Right cardiac atrium (tissue), 5 donors: Measurements from ENCODE around the gene ADGRD1. TPM values are rescaled to one million over a fixed set of nuclear protein-coding genes. Genes with fewer than 3 reads are reported as not detected.

Experiments used
- ATAC-seq, 2 donors: fragments of 200-7000 bp; cut with Tn5 transposase; one replicate each; pipeline versions ENCODE4 v1.8.0 to v1.9.1; 2020; ENCODE audit warnings: moderate library complexity in 2 of 2, mild to moderate bottlenecking in 1 of 2
- DNase-seq, 3 donors: peaks; one replicate each; pipeline ENCODE4 v3.0.0-alpha.2; 2020
- H3K27ac ChIP-seq: one replicate; pipeline ENCODE4 v1.5.1; 2013; ENCODE audit warnings: mild to moderate bottlenecking, low read length, control low read depth, moderate library complexity
- H3K27me3 ChIP-seq: one replicate; pipeline ENCODE4 v1.6.1; 2013; ENCODE audit not compliant: control insufficient read depth, insufficient read depth
- H3K4me1 ChIP-seq: one replicate; pipeline ENCODE4 v1.6.1; 2013; ENCODE audit warnings: low read length; ENCODE audit not compliant: control insufficient read depth, insufficient read depth
- H3K4me3 ChIP-seq: one replicate; pipeline ENCODE4 v1.5.1; 2013; ENCODE audit warnings: low read length, control low read depth
- H3K9me3 ChIP-seq: one replicate; pipeline ENCODE4 v1.6.1; 2013; ENCODE audit warnings: low read length; ENCODE audit not compliant: control insufficient read depth
- WGBS: extraction: QIAGEN DNeasy Blood & Tissue Kit; methylation state at CpG from one replicate; pipeline ENCODE4 v1.1.7; 2013; 5-methylcytosine and 5-hydroxymethylcytosine counted together
- intact Hi-C, 4 donors: fragments of 100-400 bp; cut with DNase I; formaldehyde crosslinking; loops; one replicate each; pipeline versions ENCODE4 v1.11.0 to v1.14.0; 2022 to 2023
- polyA plus RNA-seq: library from polyadenylated mRNA; stranded (reverse); fragments of 200-250 nt; gene quantifications from one replicate; pipeline ENCODE4 v1.2.3, GENCODE V29; 2013
- total RNA-seq, 4 donors: library from RNA; stranded (reverse); fragmentation: NEBNext Ultra II Directional; extraction: Animal tissue kit (Norgen Biotek cat#: 25700); gene quantifications; one replicate each; pipeline ENCODE4 v1.2.1, GENCODE V29; 2021
- donor health status: healthy with polysubstance abuse.
- donor health status: DM: no; HTN: yes; CAD: no.
- donor health status: DM: no; HTN: no; CAD: no.
- donor health status: DM: no; HTN: yes; CAD: no; lungs with severe emphysema.
- donor health status: DM: yes; HTN: yes; CAD: no.

ADGRD1 gene
- total and polyA plus RNA-seq, 5 donors: 50.0 to 386 (median 234) TPM

- 34% methylated on average over 5 of the region's 5 CpGs for WGBS
Observed at GRCh38 chr12:131167334-131167733, 213.6 kb downstream of the ADGRD1 start.

GRCh38 chr12:131171029-131171428, 217.3 kb downstream of the ADGRD1 start:
- ATAC-seq: no peak
- DNase-seq: no peak
- intact Hi-C loops: no loop called here
- H3K9me3 ChIP-seq: peaks cover 2% of the 10 kb centered on the region
- 72% methylated on average over 4 of the region's 4 CpGs for WGBS
- no peak overlapping the region for H3K4me3 ChIP-seq
- no peaks in the 10 kb centered on the region for H3K27me3 ChIP-seq
- no peak overlapping the region for H3K27ac ChIP-seq
- H3K4me1 ChIP-seq: no peaks in the 10 kb centered on the region

More at GRCh38 chr12:131167334-131167733, 213.6 kb downstream of the ADGRD1 start:
- H3K4me1 ChIP-seq: no peaks in the 10 kb centered on the region
- no peak overlapping the region for H3K4me3 ChIP-seq
- H3K27ac ChIP-seq: no peak overlapping the region
- DNase-seq (no peak), ATAC-seq (no peak)
- intact Hi-C loops: no loop called here
- no peaks in the 10 kb centered on the region for H3K27me3 ChIP-seq
- H3K9me3 ChIP-seq: no peaks in the 10 kb centered on the region

GRCh38 chr12:131174901-131175300, 221.2 kb downstream of the ADGRD1 start:
- ATAC-seq: no peak
- Histone ChIP-seq H3K4me3 (no peak overlapping the region), H3K27me3 (no peaks in the 10 kb centered on the region), H3K27ac (no peak overlapping the region), H3K9me3 (peaks cover 2% of the 10 kb centered on the region), H3K4me1 (no peaks in the 10 kb centered on the region)
- intact Hi-C loops: no loop called here
- DNase-seq: no peak

GRCh38 chr12:131176266-131176665, 222.6 kb downstream of the ADGRD1 start:
- DNase-seq (no peak), ATAC-seq (no peak)
- no peaks in the 10 kb centered on the region for H3K27me3 ChIP-seq
- no peak overlapping the region for H3K27ac ChIP-seq
- no peak overlapping the region for H3K4me3 ChIP-seq
- peaks cover 2% of the 10 kb centered on the region for H3K9me3 ChIP-seq
- no peaks in the 10 kb centered on the region for H3K4me1 ChIP-seq
- intact Hi-C loops: no loop called here

- 80% methylated on average over 1 of the region's 1 CpG for WGBS
- Histone ChIP-seq H3K9me3 (peaks cover 2% of the 10 kb centered on the region), H3K4me3 (no peak overlapping the region), H3K4me1 (no peaks in the 10 kb centered on the region), H3K27ac (no peak overlapping the region), H3K27me3 (no peaks in the 10 kb centered on the region)
- intact Hi-C loops: no loop called here
- DNase-seq: no peak
- ATAC-seq: no peak
Observed at GRCh38 chr12:131176926-131177325, 223.2 kb downstream of the ADGRD1 start.

GRCh38 chr12:131177599-131177998, 223.9 kb downstream of the ADGRD1 start:
- no peak for ATAC-seq
- intact Hi-C loops: no loop called here
- H3K27me3 ChIP-seq: no peaks in the 10 kb centered on the region

GRCh38 chr12:131187602-131188001, 233.9 kb downstream of the ADGRD1 start:
- Histone ChIP-seq H3K27ac (no peak overlapping the region), H3K4me3 (no peak overlapping the region), H3K27me3 (no peaks in the 10 kb centered on the region), H3K4me1 (no peaks in the 10 kb centered on the region), H3K9me3 (peaks cover 2% of the 10 kb centered on the region)
- WGBS: 88% methylated on average over 1 of the region's 1 CpG
- no peak for DNase-seq
- ATAC-seq: no peak
- intact Hi-C loops: no loop called here

More at GRCh38 chr12:131177599-131177998, 223.9 kb downstream of the ADGRD1 start:
- DNase-seq: no peak
- peaks cover 2% of the 10 kb centered on the region for H3K9me3 ChIP-seq
- no peak overlapping the region for H3K4me3 ChIP-seq
- no peaks in the 10 kb centered on the region for H3K4me1 ChIP-seq
- no peak overlapping the region for H3K27ac ChIP-seq
- WGBS: 84% methylated on average over 1 of the region's 1 CpG

GRCh38 chr12:131188131-131189050, 234.7 kb downstream of the ADGRD1 start:
- ATAC-seq: no peak
- DNase-seq: no peak
- intact Hi-C loops: no loop called here
- 93% methylated on average over 6 of the region's 6 CpGs for WGBS
- Histone ChIP-seq H3K4me1 (no peaks in the 10 kb centered on the region), H3K27me3 (no peaks in the 10 kb centered on the region), H3K9me3 (peaks cover 2% of the 10 kb centered on the region), H3K27ac (no peak overlapping the region), H3K4me3 (no peak overlapping the region)

- H3K4me1 ChIP-seq: no peaks in the 10 kb centered on the region
- H3K4me3 ChIP-seq: no peak overlapping the region
- WGBS: 86% methylated on average over 1 of the region's 1 CpG
- DNase-seq (no peak), ATAC-seq (no peak)
- intact Hi-C loops: no loop called here
- no peaks in the 10 kb centered on the region for H3K9me3 ChIP-seq
- no peaks in the 10 kb centered on the region for H3K27me3 ChIP-seq
- H3K27ac ChIP-seq: no peak overlapping the region
Observed at GRCh38 chr12:131189781-131190180, 236.1 kb downstream of the ADGRD1 start.

GRCh38 chr12:131190965-131191364, 237.3 kb downstream of the ADGRD1 start:
- ATAC-seq (no peak), DNase-seq (no peak)
- Histone ChIP-seq H3K4me3 (no peak overlapping the region), H3K9me3 (no peaks in the 10 kb centered on the region), H3K27ac (no peak overlapping the region), H3K4me1 (no peaks in the 10 kb centered on the region), H3K27me3 (no peaks in the 10 kb centered on the region)
- intact Hi-C loops: no loop called here
- WGBS: 74% methylated on average over 4 of the region's 4 CpGs
